Endothelial cell of umbilical vein (primary cell): ENCODE data around the gene FAM81A. TPM values are rescaled to one million over a fixed set of nuclear protein-coding genes. Genes with fewer than 3 reads are reported as not detected.

Experiments used
- BruUV-seq: library from RNA; stranded (reverse); fragments of 400-500 nt; replicated peaks from 2 replicates; lab custom pipeline; 2021; lab: Mats Ljungman, UMichigan
- CTCF ChIA-PET: fragments of 300-600, 350-600 bp; sonication (Branson Sonifier 250); formaldehyde crosslinking; loops from one replicate; lab custom pipeline; 2021; ENCODE audit warnings: antibody characterized with exemption, inconsistent platforms; lab: Charles Lee
- POLR2A ChIA-PET: fragments of 300-600, 350-600 bp; sonication (Branson Sonifier 250); formaldehyde crosslinking; loops from one replicate; lab custom pipeline; 2021; ENCODE audit warnings: antibody characterized with exemption, inconsistent platforms; lab: Charles Lee
- DNase-seq: peaks from one replicate; pipeline ENCODE4 v3.0.0-alpha.2; 2011; ENCODE audit warnings: low read depth, low spot score
- FAIRE-seq: peaks from 2 replicates; lab custom pipeline; 2011; peaks lifted over from hg19 to GRCh38; lab: Jason Lieb, UNC
- H2AFZ ChIP-seq: 2 replicates; pipeline ENCODE4 v1.6.0; 2012; ENCODE audit warnings: low read depth, low read length, control low read depth, inconsistent platforms
- H3K27ac ChIP-seq: 2 replicates; pipeline ENCODE4 v1.5.1; 2011; ENCODE audit warnings: low read depth, mild to moderate bottlenecking, control low read depth, low read length, moderate library complexity; ENCODE audit not compliant: insufficient read depth
- H3K27me3 ChIP-seq, 2 experiments: 2 replicates each; pipeline versions ENCODE4 v1.6.0 to v1.6.1; 2011; ENCODE audit warnings: low read length in 2 of 2, mixed read lengths in 1 of 2; ENCODE audit not compliant: control insufficient read depth in 2 of 2, insufficient read depth in 2 of 2
- H3K36me3 ChIP-seq, 2 experiments: 2 replicates in 1 of 2; 3 replicates in 1 of 2; pipeline ENCODE4 v1.5.1; 2011; ENCODE audit warnings: low read length in 2 of 2, mild to moderate bottlenecking in 1 of 2, moderate library complexity in 1 of 2; ENCODE audit not compliant: control insufficient read depth in 2 of 2, insufficient read depth in 2 of 2; ENCODE audit errors: extremely low read depth in 1 of 2
- H3K4me1 ChIP-seq: 3 replicates; pipeline ENCODE4 v1.5.1; 2011; ENCODE audit warnings: mild to moderate bottlenecking, low read length; ENCODE audit not compliant: control insufficient read depth, insufficient read depth; ENCODE audit errors: extremely low read depth
- H3K4me2 ChIP-seq: 2 replicates; pipeline ENCODE4 v1.6.1; 2011; ENCODE audit warnings: low read length, control low read depth, mixed read lengths; ENCODE audit not compliant: insufficient read depth
- H3K4me3 ChIP-seq, 3 experiments: fragments of 200-600 bp in 1 of 3; sonication (generic), shearing (Covaris generic) in 1 of 3; replicated peaks in 1 of 3; 2 replicates each; pipeline ENCODE4 v1.5.1; 2011 to 2016; ENCODE audit warnings: control low read depth in 3 of 3, low read length in 3 of 3, mild to moderate bottlenecking in 2 of 3, inconsistent platforms in 1 of 3, low read depth in 1 of 3, moderate library complexity in 1 of 3; ENCODE audit not compliant: insufficient read depth in 1 of 3
- H3K79me2 ChIP-seq: 2 replicates; pipeline ENCODE4 v1.6.0; 2012; ENCODE audit warnings: low read length, inconsistent platforms; ENCODE audit not compliant: control insufficient read depth, insufficient read depth
- H3K9ac ChIP-seq: replicated peaks from 2 replicates; pipeline ENCODE3; 2011; ENCODE audit warnings: low read length, control low read depth; ENCODE audit not compliant: insufficient read depth; ENCODE audit errors: extremely low read depth
- H3K9me1 ChIP-seq: replicated peaks from 3 replicates; pipeline ENCODE4 v1.6.0; 2011; ENCODE audit warnings: mild to moderate bottlenecking, low read length; ENCODE audit not compliant: control insufficient read depth, insufficient read depth; ENCODE audit errors: extremely low read depth
- H3K9me3 ChIP-seq: replicated peaks from 2 replicates; pipeline ENCODE4 v1.5.1; 2012; ENCODE audit warnings: low read length, inconsistent platforms; ENCODE audit not compliant: control insufficient read depth, insufficient read depth
- H4K20me1 ChIP-seq: replicated peaks from 2 replicates; pipeline ENCODE3; 2011; ENCODE audit warnings: mild to moderate bottlenecking, low read length; ENCODE audit not compliant: control insufficient read depth, insufficient read depth; ENCODE audit errors: extremely low read depth
- EZH2 ChIP-seq: IDR thresholded peaks from 2 replicates; pipeline ENCODE4 v1.6.1; 2012; ENCODE audit warnings: borderline replicate concordance, low read depth, mild to moderate bottlenecking, moderate library complexity, low read length, inconsistent platforms; ENCODE audit not compliant: severe bottlenecking
- FOS ChIP-seq: IDR thresholded peaks from 2 replicates; pipeline ENCODE4 v1.6.1; 2011; ENCODE audit warnings: mild to moderate bottlenecking, low read length, moderate library complexity, borderline replicate concordance; ENCODE audit not compliant: insufficient read depth
- GATA2 ChIP-seq: IDR thresholded peaks from 2 replicates; pipeline ENCODE4 v1.7.0; 2011; ENCODE audit warnings: low read depth, mild to moderate bottlenecking, moderate library complexity, mixed read lengths, low read length; ENCODE audit not compliant: insufficient read length, insufficient read depth
- JUN ChIP-seq: IDR thresholded peaks from 2 replicates; pipeline ENCODE4 v1.6.1; 2011; ENCODE audit warnings: borderline replicate concordance, low read depth; ENCODE audit not compliant: insufficient read length, insufficient read depth
- MYC ChIP-seq: IDR thresholded peaks from one replicate; pipeline ENCODE4 v1.6.1; 2011; ENCODE audit warnings: mild to moderate bottlenecking, low read depth, low read length
- POLR2A ChIP-seq: IDR thresholded peaks from 2 replicates; pipeline ENCODE4 v1.6.1; 2012; ENCODE audit warnings: low read depth, mild to moderate bottlenecking, control low read depth, low read length
- POLR2AphosphoS5 ChIP-seq: IDR thresholded peaks from 2 replicates; pipeline ENCODE4 v1.6.1; 2012; ENCODE audit warnings: low read depth, mild to moderate bottlenecking, control low read depth, low read length, moderate library complexity; ENCODE audit not compliant: insufficient read depth
- dilution Hi-C: fragments of 300-500 bp; cut with MboI; formaldehyde crosslinking; loops from one replicate; pipeline ENCODE4 v1.15.0; 2019; ENCODE audit warnings: low sequenced_read_pairs; ENCODE audit not compliant: extremely low pct_ligation_motif_present
- intact Hi-C: fragments of 100-400 bp; cut with micrococcal nuclease; formaldehyde crosslinking; loops from one replicate; pipeline ENCODE4 v1.10.0; 2022
- polyA plus RNA-seq, 4 experiments: library from polyadenylated mRNA; depleted of rRNA in 3 of 4; stranded (reverse) in 3 of 4; unstranded in 1 of 4; fragments of >200 nt; gene quantifications; 2 replicates each; pipeline versions ENCODE4 v1.2.1 to v1.2.3, GENCODE V29; 2011 to 2012; ENCODE audit warnings: missing spikeins in 1 of 4
- total RNA-seq: library from RNA; stranded (reverse); gene quantifications from 2 replicates; pipeline ENCODE4 v1.2.3, GENCODE V29; 2021
- TF ChIP-seq, protein P1 (sequence below): IDR thresholded peaks from 2 replicates; pipeline ENCODE4 v1.6.1; 2011; ENCODE audit not compliant: insufficient read depth, insufficient read length
- TF ChIP-seq, protein P2 (sequence below), 2 donors: IDR thresholded peaks; 1 replicate in 1 of 2; 2 replicates in 1 of 2; pipeline ENCODE4 v1.5.1; 2011; ENCODE audit warnings: low read length in 2 of 2, mild to moderate bottlenecking in 2 of 2, moderate library complexity in 2 of 2, control low read depth in 1 of 2, inconsistent platforms in 1 of 2, low read depth in 1 of 2; ENCODE audit not compliant: insufficient read depth in 1 of 2; ENCODE audit errors: extremely low read depth in 1 of 2

FAM81A gene
- total and polyA plus RNA-seq, 2 donors (not counting 3 experiments of a cell fraction or from before 2014, with no cell fraction given), result 0.28 to 1.2 TPM

DNA sequence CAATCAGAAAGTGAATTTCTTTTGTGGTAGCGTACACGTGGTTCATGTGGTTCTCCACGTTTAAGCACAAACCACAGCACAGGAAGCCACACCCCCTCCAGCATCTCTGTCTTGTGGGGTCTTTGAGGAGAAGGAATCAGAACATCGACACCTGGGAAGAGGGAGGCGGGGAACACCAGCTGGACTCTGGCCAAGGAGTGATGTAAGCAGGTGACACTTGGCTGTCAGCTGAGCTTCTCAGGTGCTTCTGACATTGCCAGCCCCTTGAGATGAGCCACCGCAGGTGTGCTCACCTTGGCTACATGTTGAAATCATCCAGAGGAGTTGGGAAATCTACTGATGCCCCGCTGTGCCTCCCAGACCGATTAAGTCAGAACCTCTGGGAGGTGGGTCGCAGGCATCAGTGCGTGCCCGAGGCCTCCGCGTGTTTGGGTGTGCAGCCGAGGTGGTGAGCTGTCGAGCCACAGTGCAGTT is 85.0 kb downstream of the FAM81A start:
- H3K36me3 ChIP-seq, result no peaks in the 10 kb centered on the region
- dilution Hi-C loops (no loop called here), intact Hi-C loops (no loop called here)
- H3K79me2 ChIP-seq, result no peaks in the 10 kb centered on the region
- H3K4me2 ChIP-seq, result no peak overlapping the region
- FAIRE-seq (no peak), DNase-seq (no peak)
- no peak for TF ChIP-seq EZH2
- no peak for TF ChIP-seq MYC
- no peak for TF ChIP-seq POLR2AphosphoS5
- TF ChIP-seq POLR2A, result no peak
- TF ChIP-seq, protein P1, sequence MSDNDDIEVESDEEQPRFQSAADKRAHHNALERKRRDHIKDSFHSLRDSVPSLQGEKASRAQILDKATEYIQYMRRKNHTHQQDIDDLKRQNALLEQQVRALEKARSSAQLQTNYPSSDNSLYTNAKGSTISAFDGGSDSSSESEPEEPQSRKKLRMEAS, result no peak
- TF ChIP-seq GATA2, result no peak
- no peaks in the 10 kb centered on the region for H3K9me1 ChIP-seq
- no peaks in the 10 kb centered on the region for H4K20me1 ChIP-seq
- H3K27me3 ChIP-seq, result no peaks in the 10 kb centered on the region
- H3K4me3 ChIP-seq, result no peak overlapping the region
- ChIA-PET POLR2A (no interaction called here), CTCF (interaction anchor here (1.5 to 2.7 kb wide), 4 partner anchors 10 to 1295 kb away, joined by 4 to 13 read pairs (median 8); no protein-coding TSS in a partner anchor)
- no peak overlapping the region for H2AFZ ChIP-seq
- no TSS peak for BruUV-seq
- H3K27ac ChIP-seq, result no peak overlapping the region
- no peaks in the 10 kb centered on the region for H3K9me3 ChIP-seq
- H3K9ac ChIP-seq, result no peak overlapping the region
- no peaks in the 10 kb centered on the region for H3K4me1 ChIP-seq

DNA sequence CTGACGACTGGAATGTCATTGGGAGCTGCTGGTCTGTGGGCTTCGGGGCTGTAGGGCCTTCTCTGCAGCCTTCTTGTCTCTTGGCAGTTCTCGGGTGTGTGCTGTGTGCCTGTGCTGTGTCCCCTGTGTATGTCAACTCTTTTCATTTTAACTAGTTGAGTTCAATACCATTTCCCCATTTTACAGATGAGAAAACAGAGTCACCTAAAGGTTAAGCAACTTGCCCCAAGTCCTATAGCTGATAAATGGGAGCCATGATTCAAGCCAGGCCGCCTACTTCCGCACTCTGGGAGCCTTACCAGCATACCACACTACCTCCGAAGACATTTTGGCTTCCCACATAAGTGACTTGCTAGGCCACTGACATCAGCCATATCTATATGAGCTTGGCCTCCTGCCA is 85.7 kb downstream of the FAM81A start:
- H3K9me3 ChIP-seq, result no peaks in the 10 kb centered on the region
- TF ChIP-seq, protein P2, sequence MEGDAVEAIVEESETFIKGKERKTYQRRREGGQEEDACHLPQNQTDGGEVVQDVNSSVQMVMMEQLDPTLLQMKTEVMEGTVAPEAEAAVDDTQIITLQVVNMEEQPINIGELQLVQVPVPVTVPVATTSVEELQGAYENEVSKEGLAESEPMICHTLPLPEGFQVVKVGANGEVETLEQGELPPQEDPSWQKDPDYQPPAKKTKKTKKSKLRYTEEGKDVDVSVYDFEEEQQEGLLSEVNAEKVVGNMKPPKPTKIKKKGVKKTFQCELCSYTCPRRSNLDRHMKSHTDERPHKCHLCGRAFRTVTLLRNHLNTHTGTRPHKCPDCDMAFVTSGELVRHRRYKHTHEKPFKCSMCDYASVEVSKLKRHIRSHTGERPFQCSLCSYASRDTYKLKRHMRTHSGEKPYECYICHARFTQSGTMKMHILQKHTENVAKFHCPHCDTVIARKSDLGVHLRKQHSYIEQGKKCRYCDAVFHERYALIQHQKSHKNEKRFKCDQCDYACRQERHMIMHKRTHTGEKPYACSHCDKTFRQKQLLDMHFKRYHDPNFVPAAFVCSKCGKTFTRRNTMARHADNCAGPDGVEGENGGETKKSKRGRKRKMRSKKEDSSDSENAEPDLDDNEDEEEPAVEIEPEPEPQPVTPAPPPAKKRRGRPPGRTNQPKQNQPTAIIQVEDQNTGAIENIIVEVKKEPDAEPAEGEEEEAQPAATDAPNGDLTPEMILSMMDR (IDR thresholded peaks at IDR 0.05; ENCODE audit: extremely low read depth in 1 of 2, insufficient read depth in 1 of 2, low read depth in 1 of 2, low read length in 2 of 2), result no peak
- TF ChIP-seq POLR2A (no peak), MYC (no peak), GATA2 (no peak), FOS (no peak), POLR2AphosphoS5 (no peak), JUN (no peak), EZH2 (no peak)
- TF ChIP-seq, protein P1, result no peak
- no peak overlapping the region for H3K4me2 ChIP-seq
- H3K27ac ChIP-seq, result no peak overlapping the region
- dilution Hi-C loops (no loop called here), intact Hi-C loops (no loop called here)
- ChIA-PET POLR2A (no interaction called here), CTCF (interaction anchor here (0.9 to 2.7 kb wide), 5 partner anchors 9 to 1296 kb away, joined by 3 to 13 read pairs (median 7); no protein-coding TSS in a partner anchor)
- FAIRE-seq (no peak), DNase-seq (no peak)
- no peak overlapping the region for H2AFZ ChIP-seq
- H3K27me3 ChIP-seq, result no peaks in the 10 kb centered on the region
- no peak overlapping the region for H3K9ac ChIP-seq
- H3K4me3 ChIP-seq, result no peak overlapping the region
- H3K36me3 ChIP-seq, result no peaks in the 10 kb centered on the region
- no peaks in the 10 kb centered on the region for H3K9me1 ChIP-seq
- no peaks in the 10 kb centered on the region for H3K79me2 ChIP-seq
- no peaks in the 10 kb centered on the region for H3K4me1 ChIP-seq
- no TSS peak for BruUV-seq
- no peaks in the 10 kb centered on the region for H4K20me1 ChIP-seq
